Trophoblast cell (in vitro differentiated cells and primary cell): ENCODE measurements around the gene ZC3H12C.

ENCODE experiments used
- DNase-seq, 2 donors: peaks; one replicate each; pipeline ENCODE4 v3.0.0-alpha.2; 2016
- H2AFZ ChIP-seq: 2 replicates; pipeline ENCODE4 v1.6.1; 2013; ENCODE audit warnings: low read length, moderate library complexity, mild to moderate bottlenecking; ENCODE audit not compliant: insufficient read depth, poor library complexity
- H2AK5ac ChIP-seq: 2 replicates; pipeline ENCODE4 v1.6.1; 2013; ENCODE audit warnings: mild to moderate bottlenecking, low read length
- H2BK120ac ChIP-seq: 2 replicates; pipeline ENCODE4 v1.6.1; 2013; ENCODE audit warnings: low read length, mild to moderate bottlenecking, moderate library complexity; ENCODE audit not compliant: insufficient read depth, poor library complexity
- H2BK12ac ChIP-seq: 2 replicates; pipeline ENCODE4 v1.6.1; 2013; ENCODE audit warnings: mild to moderate bottlenecking, low read length, moderate library complexity
- H2BK5ac ChIP-seq: 2 replicates; pipeline ENCODE4 v1.6.1; 2013; ENCODE audit warnings: low read length, low read depth, moderate library complexity, mild to moderate bottlenecking; ENCODE audit not compliant: poor library complexity
- H3K14ac ChIP-seq: 2 replicates; pipeline ENCODE4 v1.6.1; 2013; ENCODE audit warnings: mild to moderate bottlenecking, low read length
- H3K18ac ChIP-seq: 2 replicates; pipeline ENCODE4 v1.6.1; 2013; ENCODE audit warnings: mild to moderate bottlenecking, low read length
- H3K23ac ChIP-seq: 2 replicates; pipeline ENCODE4 v1.6.1; 2013; ENCODE audit warnings: low read length
- H3K27ac ChIP-seq: 2 replicates; pipeline ENCODE4 v1.5.1; 2013; ENCODE audit warnings: low read depth, mild to moderate bottlenecking, inconsistent platforms, low read length, moderate library complexity
- H3K27me3 ChIP-seq: 2 replicates; pipeline ENCODE4 v1.6.1; 2013; ENCODE audit warnings: inconsistent platforms, mild to moderate bottlenecking, low read length, moderate library complexity; ENCODE audit not compliant: insufficient read depth
- H3K36me3 ChIP-seq, 2 experiments: 1 replicate in 1 of 2; 2 replicates in 1 of 2; pipeline ENCODE4 v1.6.1; 2013; ENCODE audit warnings: low read length in 2 of 2, mild to moderate bottlenecking in 2 of 2, moderate library complexity in 1 of 2; ENCODE audit not compliant: insufficient read depth in 2 of 2, control insufficient read depth in 1 of 2
- H3K4ac ChIP-seq: 2 replicates; pipeline ENCODE4 v1.6.1; 2013; ENCODE audit warnings: low read depth, mild to moderate bottlenecking, low read length, moderate library complexity
- H3K4me1 ChIP-seq, 2 experiments: 1 replicate in 1 of 2; 2 replicates in 1 of 2; pipeline ENCODE4 v1.6.1; 2013; ENCODE audit warnings: low read length in 2 of 2, mild to moderate bottlenecking in 2 of 2, moderate library complexity in 1 of 2; ENCODE audit not compliant: insufficient read depth in 2 of 2, control insufficient read depth in 1 of 2
- H3K4me2 ChIP-seq: 2 replicates; pipeline ENCODE4 v1.6.1; 2013; ENCODE audit warnings: inconsistent platforms, mild to moderate bottlenecking, low read length, moderate library complexity
- H3K4me3 ChIP-seq: 2 replicates; pipeline ENCODE4 v1.5.1; 2013; ENCODE audit warnings: mild to moderate bottlenecking, low read depth, low read length, inconsistent platforms
- H3K79me1 ChIP-seq: one replicate; pipeline ENCODE4 v1.6.1; 2013; ENCODE audit warnings: low read length
- H3K79me2 ChIP-seq: 2 replicates; pipeline ENCODE4 v1.6.1; 2013; ENCODE audit warnings: low read length, mild to moderate bottlenecking; ENCODE audit not compliant: control insufficient read depth, insufficient read depth, poor library complexity
- H3K9ac ChIP-seq: 2 replicates; pipeline ENCODE4 v1.6.1; 2013; ENCODE audit warnings: mild to moderate bottlenecking, low read length
- H3K9me3 ChIP-seq: 2 replicates; pipeline ENCODE4 v1.6.1; 2013; ENCODE audit warnings: low read depth, mild to moderate bottlenecking, control low read depth, inconsistent platforms, low read length; ENCODE audit not compliant: insufficient read depth
- H4K12ac ChIP-seq: 2 replicates; pipeline ENCODE4 v1.6.1; 2013; ENCODE audit warnings: low read depth, mild to moderate bottlenecking, low read length, moderate library complexity
- H4K8ac ChIP-seq: 2 replicates; pipeline ENCODE4 v1.6.1; 2013; ENCODE audit warnings: low read depth, mild to moderate bottlenecking, low read length, moderate library complexity
- H4K91ac ChIP-seq: one replicate; pipeline ENCODE4 v1.6.1; 2013; ENCODE audit warnings: low read depth, mild to moderate bottlenecking, low read length, moderate library complexity
- WGBS: extraction: QIAGEN DNeasy Blood & Tissue Kit; methylation state at CpG from one replicate; pipeline ENCODE4 v1.1.7; 2013; ENCODE audit warnings: missing lambda C conversion rate; ENCODE audit not compliant: insufficient read length, insufficient coverage; ENCODE audit errors: extremely low coverage; 5-methylcytosine and 5-hydroxymethylcytosine counted together

Gene ZC3H12C

GRCh38 chr11:110069158-110069737 is 23.9 kb upstream of the ZC3H12C start:
- Histone ChIP-seq H4K91ac (no peak overlapping the region), H3K4me3 (no peak overlapping the region), H3K4me1 (peaks cover 5 to 8% of the 10 kb centered on the region in 2 experiments), H3K36me3 (no peaks in the 10 kb centered on the region), H3K9ac (no peak overlapping the region), H3K4ac (no peak overlapping the region), H3K18ac (no peak overlapping the region), H3K4me2 (no peak overlapping the region), H3K23ac (no peak overlapping the region), H3K79me1 (peaks cover 3% of the 10 kb centered on the region), H2BK12ac (peak overlapping the region; percentile 32), H3K27me3 (no peaks in the 10 kb centered on the region), H3K9me3 (no peaks in the 10 kb centered on the region), H2BK5ac (no peak overlapping the region), H3K79me2 (no peaks in the 10 kb centered on the region), H4K8ac (peak overlapping the region; percentile 0), H2AFZ (peak overlapping the region; percentile 6), H3K27ac (no peak overlapping the region), H2AK5ac (no peak overlapping the region), H3K14ac (no peak overlapping the region), H2BK120ac (no peak overlapping the region), H4K12ac (no peak overlapping the region)
- WGBS = no CpG with 5 or more reads among the region's 7 CpGs
- DNase-seq = peak in 1 of 2 donors; percentile 22

- Histone ChIP-seq H3K27ac (no peak overlapping the region), H2BK120ac (no peak overlapping the region), H3K18ac (no peak overlapping the region), H3K9ac (no peak overlapping the region), H3K23ac (no peak overlapping the region), H2AFZ (no peak overlapping the region), H3K4me2 (no peak overlapping the region), H3K36me3 (no peaks in the 10 kb centered on the region), H3K27me3 (no peaks in the 10 kb centered on the region), H2BK12ac (peak overlapping the region; percentile 86), H3K4me3 (no peak overlapping the region), H3K79me2 (peaks cover 3% of the 10 kb centered on the region), H4K8ac (no peak overlapping the region), H4K12ac (no peak overlapping the region), H2BK5ac (no peak overlapping the region), H3K4me1 (peaks cover 12 to 13% of the 10 kb centered on the region in 2 experiments), H3K14ac (peak overlapping the region; percentile 37), H3K4ac (no peak overlapping the region), H3K9me3 (no peaks in the 10 kb centered on the region), H3K79me1 (peaks cover 11% of the 10 kb centered on the region), H2AK5ac (no peak overlapping the region), H4K91ac (peak overlapping the region; percentile 60)
- WGBS = no CpG with 5 or more reads among the region's 3 CpGs
- DNase-seq = no peak
Observed at GRCh38 chr11:110070176-110070575, 23.0 kb upstream of the ZC3H12C start.

- Histone ChIP-seq H3K9me3 (no peaks in the 10 kb centered on the region), H3K27ac (no peak overlapping the region), H4K12ac (no peak overlapping the region), H2BK120ac (no peak overlapping the region), H3K36me3 (no peaks in the 10 kb centered on the region), H3K4me2 (no peak overlapping the region), H3K4me1 (peaks cover 15 to 18% of the 10 kb centered on the region in 2 experiments), H3K79me1 (peaks cover 19% of the 10 kb centered on the region), H2AK5ac (no peak overlapping the region), H2AFZ (no peak overlapping the region), H4K91ac (no peak overlapping the region), H3K4ac (no peak overlapping the region), H3K18ac (no peak overlapping the region), H4K8ac (no peak overlapping the region), H3K9ac (no peak overlapping the region), H2BK5ac (no peak overlapping the region), H3K27me3 (no peaks in the 10 kb centered on the region), H3K23ac (no peak overlapping the region), H3K79me2 (peaks cover 3% of the 10 kb centered on the region), H3K4me3 (no peak overlapping the region), H3K14ac (no peak overlapping the region), H2BK12ac (no peak overlapping the region)
- no CpG with 5 or more reads among the region's 2 CpGs for WGBS
- no peak for DNase-seq
Observed at GRCh38 chr11:110071197-110071596, 22.0 kb upstream of the ZC3H12C start.

- Histone ChIP-seq H4K91ac (no peak overlapping the region), H3K36me3 (no peaks in the 10 kb centered on the region), H2BK120ac (no peak overlapping the region), H3K23ac (no peak overlapping the region), H3K27ac (no peak overlapping the region), H3K18ac (no peak overlapping the region), H3K14ac (no peak overlapping the region), H3K4me1 (peaks cover 20 to 22% of the 10 kb centered on the region in 2 experiments), H2BK12ac (no peak overlapping the region), H2BK5ac (no peak overlapping the region), H3K4ac (no peak overlapping the region), H3K9ac (no peak overlapping the region), H3K27me3 (no peaks in the 10 kb centered on the region), H3K4me3 (no peak overlapping the region), H2AK5ac (no peak overlapping the region), H3K79me2 (peaks cover 6% of the 10 kb centered on the region), H3K4me2 (no peak overlapping the region), H4K12ac (no peak overlapping the region), H2AFZ (no peak overlapping the region), H3K79me1 (peaks cover 29% of the 10 kb centered on the region), H3K9me3 (no peaks in the 10 kb centered on the region), H4K8ac (no peak overlapping the region)
- no peak for DNase-seq
Observed at GRCh38 chr11:110072930-110073329, 20.3 kb upstream of the ZC3H12C start.
